ENCODE measurements around the gene COL4A6.

Gene COL4A6

DNA sequence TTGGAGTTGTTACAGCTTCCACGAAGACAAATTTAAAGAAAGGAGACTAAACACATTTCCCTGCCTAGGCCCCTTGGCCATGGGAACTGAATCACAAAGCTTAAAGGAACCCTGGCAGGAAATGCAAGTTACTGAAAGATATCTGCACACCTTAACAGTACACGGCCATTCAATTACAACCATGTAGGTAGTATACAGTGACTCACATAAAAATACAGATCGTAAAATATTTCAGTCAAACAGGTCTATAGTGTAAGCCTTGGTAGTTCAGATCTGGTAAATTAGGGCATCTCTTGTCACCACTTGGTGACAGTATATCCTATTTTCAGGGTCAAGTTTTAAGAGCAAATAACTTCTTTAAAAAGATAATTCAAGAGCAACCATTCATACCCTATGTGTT lies 234.7 kb downstream of the COL4A6 start:
- no peaks in the 10 kb centered on the region for H3K9me3 ChIP-seq (ENCODE audit: control insufficient read depth, insufficient read depth, low read depth, low read length)
- POLR2A ChIA-PET = no interaction called here
- CTCF ChIA-PET = interaction anchor here (0.7 to 2.0 kb wide), 3 partner anchors 21 to 1212 kb away, joined by 3 to 15 read pairs (median 3); no protein-coding TSS in a partner anchor
- no peak overlapping the region for H3K4me3 ChIP-seq (ENCODE audit: low read depth, low read length)
- H3K36me3 ChIP-seq (ENCODE audit: control insufficient read depth in 2 of 2, insufficient read depth in 1 of 2, low read length in 2 of 2) = no peaks in the 10 kb centered on the region
- no peaks in the 10 kb centered on the region for H3K4me1 ChIP-seq (ENCODE audit: control insufficient read depth, insufficient read depth, low read length)
- TF ChIP-seq ZNF132 (tag by site-specific recombination; IDR thresholded peaks at IDR 0.05; ENCODE audit: borderline replicate concordance) = no peak
- TF ChIP-seq ZNF335 (tag by site-specific recombination; conservative IDR thresholded peaks at IDR 0.05) = no peak
- no peak for TF ChIP-seq ZNF23 (tag by site-specific recombination; IDR thresholded peaks at IDR 0.05; ENCODE audit: borderline replicate concordance)
- no peak overlapping the region for H3K27ac ChIP-seq (ENCODE audit: extremely low read depth, low read depth, low read length)

GRCh38 chrX:108199691-108200090 lies 238.5 kb downstream of the COL4A6 start:
- TF ChIP-seq ZNF112 (tag by site-specific recombination; IDR thresholded peaks at IDR 0.05) (no peak), MYNN (tag by site-specific recombination; IDR thresholded peaks at IDR 0.05; ENCODE audit: borderline replicate concordance) (no peak), ZNF596 (tag by site-specific recombination; IDR thresholded peaks at IDR 0.05) (no peak), ZNF660 (tag by site-specific recombination; IDR thresholded peaks at IDR 0.05) (0 out of 2 replicates have a peak, but pooled peaks have one; percentile 50), ZNF521 (tag by site-specific recombination; IDR thresholded peaks at IDR 0.05) (no peak), ZNF654 (tag by site-specific recombination; IDR thresholded peaks at IDR 0.05; ENCODE audit: low read depth) (peak; percentile 76), KLF7 (tag by site-specific recombination; IDR thresholded peaks at IDR 0.05; ENCODE audit: borderline replicate concordance) (no peak), MEIS1 (CRISPR knock-in tag; IDR thresholded peaks at IDR 0.05; ENCODE audit: borderline replicate concordance) (no peak), TRIM28 (IDR thresholded peaks at IDR 0.05; ENCODE audit: borderline replicate concordance, low read length) (no peak), ZFP69B (tag by site-specific recombination; IDR thresholded peaks at IDR 0.05) (no peak), ZNF610 (tag by site-specific recombination; IDR thresholded peaks at IDR 0.05; ENCODE audit: borderline replicate concordance) (no peak), ZSCAN30 (tag by site-specific recombination; IDR thresholded peaks at IDR 0.05) (no peak), WT1 (tag by site-specific recombination; IDR thresholded peaks at IDR 0.05) (no peak), INSM2 (tag by site-specific recombination; IDR thresholded peaks at IDR 0.05) (no peak), ZNF514 (tag by site-specific recombination; IDR thresholded peaks at IDR 0.05) (no peak), ZNF433 (tag by site-specific recombination; IDR thresholded peaks at IDR 0.05; ENCODE audit: low read depth) (no peak), ZNF624 (tag by site-specific recombination; IDR thresholded peaks at IDR 0.05) (no peak), ZNF114 (tag by site-specific recombination; IDR thresholded peaks at IDR 0.05) (no peak)
- TF ChIP-seq, protein P1, sequence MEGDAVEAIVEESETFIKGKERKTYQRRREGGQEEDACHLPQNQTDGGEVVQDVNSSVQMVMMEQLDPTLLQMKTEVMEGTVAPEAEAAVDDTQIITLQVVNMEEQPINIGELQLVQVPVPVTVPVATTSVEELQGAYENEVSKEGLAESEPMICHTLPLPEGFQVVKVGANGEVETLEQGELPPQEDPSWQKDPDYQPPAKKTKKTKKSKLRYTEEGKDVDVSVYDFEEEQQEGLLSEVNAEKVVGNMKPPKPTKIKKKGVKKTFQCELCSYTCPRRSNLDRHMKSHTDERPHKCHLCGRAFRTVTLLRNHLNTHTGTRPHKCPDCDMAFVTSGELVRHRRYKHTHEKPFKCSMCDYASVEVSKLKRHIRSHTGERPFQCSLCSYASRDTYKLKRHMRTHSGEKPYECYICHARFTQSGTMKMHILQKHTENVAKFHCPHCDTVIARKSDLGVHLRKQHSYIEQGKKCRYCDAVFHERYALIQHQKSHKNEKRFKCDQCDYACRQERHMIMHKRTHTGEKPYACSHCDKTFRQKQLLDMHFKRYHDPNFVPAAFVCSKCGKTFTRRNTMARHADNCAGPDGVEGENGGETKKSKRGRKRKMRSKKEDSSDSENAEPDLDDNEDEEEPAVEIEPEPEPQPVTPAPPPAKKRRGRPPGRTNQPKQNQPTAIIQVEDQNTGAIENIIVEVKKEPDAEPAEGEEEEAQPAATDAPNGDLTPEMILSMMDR (tag by site-specific recombination; IDR thresholded peaks at IDR 0.05) = peak; percentile 47; the same call in 1 of the 2 replicates
- H3K36me3 ChIP-seq (ENCODE audit: control insufficient read depth in 2 of 2, insufficient read depth in 1 of 2, low read length in 2 of 2) = no peaks in the 10 kb centered on the region
- CTCF ChIA-PET = interaction anchor here (0.6 to 2.0 kb wide), 39 partner anchors 10 to 1274 kb away, joined by 3 to 20 read pairs (median 4); no protein-coding TSS in a partner anchor
- no peak overlapping the region for H3K4me3 ChIP-seq (ENCODE audit: low read depth, low read length)
- H3K9me3 ChIP-seq (ENCODE audit: control insufficient read depth, insufficient read depth, low read depth, low read length) = no peaks in the 10 kb centered on the region
- H3K4me1 ChIP-seq (ENCODE audit: control insufficient read depth, insufficient read depth, low read length) = no peaks in the 10 kb centered on the region
- POLR2A ChIA-PET = no interaction called here
- no peak overlapping the region for H3K27ac ChIP-seq (ENCODE audit: extremely low read depth, low read depth, low read length)
